Panc1 (cell line): ENCODE results near the gene ECHDC3. TPM values are rescaled to one million over a fixed set of nuclear protein-coding genes. Genes with fewer than 3 reads are reported as not detected.

Experiments used
- ATAC-seq: fragments of 200-7000 bp; cut with Tn5 transposase; 2 replicates; pipeline ENCODE4 v1.9.1; 2020; ENCODE audit warnings: mild to moderate bottlenecking, moderate library complexity
- BruUV-seq: library from RNA; stranded (reverse); fragments of 400-500 nt; replicated peaks from 2 replicates; lab custom pipeline; 2021; lab: Mats Ljungman, UMichigan
- CTCF ChIA-PET: fragments of 300-600 bp; sonication (Branson Sonifier 250); formaldehyde crosslinking; loops from one replicate; lab custom pipeline; 2022; ENCODE audit warnings: antibody characterized with exemption; lab: Charles Lee
- POLR2A ChIA-PET: fragments of 300-600 bp; sonication (Branson Sonifier 250); formaldehyde crosslinking; loops from one replicate; lab custom pipeline; 2022; ENCODE audit warnings: antibody characterized with exemption; lab: Charles Lee
- DNase-seq: peaks from one replicate; pipeline ENCODE4 v3.0.0-alpha.2; 2010; ENCODE audit warnings: low read depth, low spot score
- H3K27ac ChIP-seq: 2 replicates; pipeline ENCODE4 v1.5.1; 2011; ENCODE audit warnings: mild to moderate bottlenecking, low read length, inconsistent platforms
- H3K27me3 ChIP-seq: fragments of 200-500 bp; sonication (Bioruptor generic); 2 replicates; pipeline ENCODE4 v1.6.0; 2014; ENCODE audit warnings: low read length, inconsistent platforms; ENCODE audit not compliant: control insufficient read depth, insufficient read depth
- H3K36me3 ChIP-seq: fragments of 200-500 bp; sonication (Bioruptor generic); 2 replicates; pipeline ENCODE4 v1.5.1; 2014; ENCODE audit warnings: inconsistent platforms, mild to moderate bottlenecking, low read length, moderate library complexity; ENCODE audit not compliant: control insufficient read depth, insufficient read depth
- H3K4me1 ChIP-seq: 2 replicates; pipeline ENCODE4 v1.5.1; 2011; ENCODE audit warnings: inconsistent platforms, mild to moderate bottlenecking, low read length, moderate library complexity; ENCODE audit not compliant: control insufficient read depth, insufficient read depth
- H3K4me3 ChIP-seq, 2 experiments: 2 replicates each; pipeline ENCODE4 v1.5.1; 2011 to 2012; ENCODE audit warnings: low read depth in 2 of 2, low read length in 2 of 2, mild to moderate bottlenecking in 2 of 2, inconsistent platforms in 1 of 2, moderate library complexity in 1 of 2
- H3K9me3 ChIP-seq: fragments of 200-500 bp; sonication (Bioruptor generic); 2 replicates; pipeline ENCODE4 v1.5.1; 2014; ENCODE audit warnings: low read depth, mild to moderate bottlenecking, inconsistent platforms, low read length, moderate library complexity; ENCODE audit not compliant: control insufficient read depth, insufficient read depth
- POLR2AphosphoS5 ChIP-seq: IDR thresholded peaks from 2 replicates; pipeline ENCODE4 v1.6.1; 2012; ENCODE audit warnings: mild to moderate bottlenecking, low read depth, low read length, moderate library complexity
- SIN3A ChIP-seq: IDR thresholded peaks from 2 replicates; pipeline ENCODE4 v1.6.1; 2012; ENCODE audit warnings: low read depth, mild to moderate bottlenecking, low read length, moderate library complexity, borderline replicate concordance; ENCODE audit not compliant: insufficient read depth
- TCF7L2 ChIP-seq: IDR thresholded peaks from 2 replicates; pipeline ENCODE4 v1.6.1; 2011; ENCODE audit warnings: mild to moderate bottlenecking, low read depth, low read length, inconsistent platforms
- in situ Hi-C: cut with HindIII; loops from 2 replicates; pipeline ENCODE4 v1.10.0; 2016; ENCODE audit warnings: low sequenced_read_pairs, low pct_unique_long_range_greater_than_20kb
- intact Hi-C: fragments of 100-400 bp; cut with micrococcal nuclease; formaldehyde crosslinking; loops from one replicate; pipeline ENCODE4 v1.10.0; 2022; ENCODE audit not compliant: unreplicated experiment
- total RNA-seq: library from RNA; stranded (reverse); gene quantifications from one replicate; pipeline ENCODE4 v1.2.1, GENCODE V29; 2021; ENCODE audit not compliant: unreplicated experiment
- TF ChIP-seq, protein P1 (sequence below), 2 experiments: IDR thresholded peaks; 2 replicates each; pipeline ENCODE4 v1.6.1; 2011 to 2012; ENCODE audit warnings: low read depth in 2 of 2, control low read depth in 1 of 2, low read length in 1 of 2, mild to moderate bottlenecking in 1 of 2, moderate library complexity in 1 of 2; ENCODE audit not compliant: insufficient read depth in 1 of 2
- TF ChIP-seq, protein P2 (sequence below): fragments of 450-650 bp; IDR thresholded peaks from 2 replicates; pipeline ENCODE4 v1.5.1; 2017; ENCODE audit warnings: mild to moderate bottlenecking

Gene ECHDC3
- total RNA-seq, 1 experiment from 2014 or later = 5.8 TPM

DNA sequence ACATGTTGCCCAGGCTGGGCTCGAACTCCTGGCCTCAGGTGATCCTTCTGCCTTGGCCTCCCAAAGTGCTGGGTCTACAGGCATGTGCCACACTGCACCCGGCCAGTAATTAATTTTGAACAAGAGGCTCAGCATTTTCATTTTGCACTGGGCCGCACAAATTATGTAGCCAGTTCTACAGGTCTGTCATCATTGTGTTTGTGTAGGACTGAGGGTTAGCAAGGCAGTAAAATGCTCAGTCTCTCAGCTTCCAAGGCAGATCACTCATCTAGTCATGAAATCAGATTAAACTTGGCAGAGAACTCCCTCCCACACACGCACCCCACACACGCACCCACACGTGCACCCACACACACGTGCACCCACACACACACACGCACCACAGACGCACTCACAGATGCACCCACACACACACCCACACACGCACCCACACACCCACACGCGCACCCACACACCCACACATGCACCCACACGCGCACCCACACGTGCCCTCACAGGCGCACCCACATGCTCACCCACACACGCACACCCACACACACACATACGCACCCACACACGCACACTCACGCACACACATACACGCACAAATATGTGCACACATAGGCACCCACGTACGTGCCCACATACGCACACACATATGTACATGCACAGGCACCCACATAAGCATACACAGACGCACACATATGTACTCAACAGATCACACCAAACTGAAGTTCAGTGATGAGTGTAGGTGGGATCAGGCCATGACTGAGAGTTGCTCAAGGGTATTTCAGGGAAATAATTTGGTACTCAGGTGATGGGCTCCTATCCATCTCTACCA is 53.1 kb downstream of the ECHDC3 start:
- H3K36me3 ChIP-seq = no peaks in the 10 kb centered on the region
- POLR2A ChIA-PET = no interaction called here
- in situ Hi-C loops = no loop called here
- no TSS peak for BruUV-seq
- no peak for ATAC-seq
- no peaks in the 10 kb centered on the region for H3K27me3 ChIP-seq
- no peaks in the 10 kb centered on the region for H3K4me1 ChIP-seq
- intact Hi-C loops = no loop called here
- no peak for DNase-seq
- CTCF ChIA-PET = interaction anchor here (0.9 kb wide), 1 partner anchor 191 kb away, joined by 3 read pairs; no protein-coding TSS in a partner anchor
- no peak overlapping the region for H3K4me3 ChIP-seq
- TF ChIP-seq TCF7L2 (no peak), SIN3A (no peak), POLR2AphosphoS5 (no peak)
- TF ChIP-seq, protein P1, sequence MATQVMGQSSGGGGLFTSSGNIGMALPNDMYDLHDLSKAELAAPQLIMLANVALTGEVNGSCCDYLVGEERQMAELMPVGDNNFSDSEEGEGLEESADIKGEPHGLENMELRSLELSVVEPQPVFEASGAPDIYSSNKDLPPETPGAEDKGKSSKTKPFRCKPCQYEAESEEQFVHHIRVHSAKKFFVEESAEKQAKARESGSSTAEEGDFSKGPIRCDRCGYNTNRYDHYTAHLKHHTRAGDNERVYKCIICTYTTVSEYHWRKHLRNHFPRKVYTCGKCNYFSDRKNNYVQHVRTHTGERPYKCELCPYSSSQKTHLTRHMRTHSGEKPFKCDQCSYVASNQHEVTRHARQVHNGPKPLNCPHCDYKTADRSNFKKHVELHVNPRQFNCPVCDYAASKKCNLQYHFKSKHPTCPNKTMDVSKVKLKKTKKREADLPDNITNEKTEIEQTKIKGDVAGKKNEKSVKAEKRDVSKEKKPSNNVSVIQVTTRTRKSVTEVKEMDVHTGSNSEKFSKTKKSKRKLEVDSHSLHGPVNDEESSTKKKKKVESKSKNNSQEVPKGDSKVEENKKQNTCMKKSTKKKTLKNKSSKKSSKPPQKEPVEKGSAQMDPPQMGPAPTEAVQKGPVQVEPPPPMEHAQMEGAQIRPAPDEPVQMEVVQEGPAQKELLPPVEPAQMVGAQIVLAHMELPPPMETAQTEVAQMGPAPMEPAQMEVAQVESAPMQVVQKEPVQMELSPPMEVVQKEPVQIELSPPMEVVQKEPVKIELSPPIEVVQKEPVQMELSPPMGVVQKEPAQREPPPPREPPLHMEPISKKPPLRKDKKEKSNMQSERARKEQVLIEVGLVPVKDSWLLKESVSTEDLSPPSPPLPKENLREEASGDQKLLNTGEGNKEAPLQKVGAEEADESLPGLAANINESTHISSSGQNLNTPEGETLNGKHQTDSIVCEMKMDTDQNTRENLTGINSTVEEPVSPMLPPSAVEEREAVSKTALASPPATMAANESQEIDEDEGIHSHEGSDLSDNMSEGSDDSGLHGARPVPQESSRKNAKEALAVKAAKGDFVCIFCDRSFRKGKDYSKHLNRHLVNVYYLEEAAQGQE (IDR thresholded peaks at IDR 0.05; ENCODE audit: insufficient read depth in 1 of 2, low read depth in 2 of 2, low read length in 1 of 2) = no peak
- TF ChIP-seq, protein P2, sequence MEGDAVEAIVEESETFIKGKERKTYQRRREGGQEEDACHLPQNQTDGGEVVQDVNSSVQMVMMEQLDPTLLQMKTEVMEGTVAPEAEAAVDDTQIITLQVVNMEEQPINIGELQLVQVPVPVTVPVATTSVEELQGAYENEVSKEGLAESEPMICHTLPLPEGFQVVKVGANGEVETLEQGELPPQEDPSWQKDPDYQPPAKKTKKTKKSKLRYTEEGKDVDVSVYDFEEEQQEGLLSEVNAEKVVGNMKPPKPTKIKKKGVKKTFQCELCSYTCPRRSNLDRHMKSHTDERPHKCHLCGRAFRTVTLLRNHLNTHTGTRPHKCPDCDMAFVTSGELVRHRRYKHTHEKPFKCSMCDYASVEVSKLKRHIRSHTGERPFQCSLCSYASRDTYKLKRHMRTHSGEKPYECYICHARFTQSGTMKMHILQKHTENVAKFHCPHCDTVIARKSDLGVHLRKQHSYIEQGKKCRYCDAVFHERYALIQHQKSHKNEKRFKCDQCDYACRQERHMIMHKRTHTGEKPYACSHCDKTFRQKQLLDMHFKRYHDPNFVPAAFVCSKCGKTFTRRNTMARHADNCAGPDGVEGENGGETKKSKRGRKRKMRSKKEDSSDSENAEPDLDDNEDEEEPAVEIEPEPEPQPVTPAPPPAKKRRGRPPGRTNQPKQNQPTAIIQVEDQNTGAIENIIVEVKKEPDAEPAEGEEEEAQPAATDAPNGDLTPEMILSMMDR = no peak
- H3K9me3 ChIP-seq = no peaks in the 10 kb centered on the region
- no peak overlapping the region for H3K27ac ChIP-seq

DNA sequence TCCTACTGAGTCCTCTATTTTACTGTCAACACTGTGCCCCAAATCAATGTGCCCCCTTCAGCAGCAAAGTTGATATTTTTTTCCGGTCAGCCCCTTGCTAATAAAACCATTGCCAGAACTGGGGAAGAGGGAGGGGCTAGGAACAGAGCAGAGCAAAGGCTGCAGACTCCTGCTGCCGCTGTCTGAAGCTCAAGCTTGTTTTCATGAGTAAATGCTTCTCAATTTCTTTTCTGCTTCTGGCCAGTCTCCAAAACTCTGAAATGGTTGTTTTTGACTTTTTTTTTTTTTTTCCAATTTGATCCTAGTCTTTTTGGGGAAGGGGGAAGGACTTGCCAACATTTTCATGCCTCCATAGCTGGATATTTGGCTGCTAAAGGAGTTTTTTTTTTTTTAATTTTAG is 54.3 kb downstream of the ECHDC3 start:
- no peaks in the 10 kb centered on the region for H3K9me3 ChIP-seq
- no peaks in the 10 kb centered on the region for H3K36me3 ChIP-seq
- no peak for DNase-seq
- no peaks in the 10 kb centered on the region for H3K4me1 ChIP-seq
- H3K4me3 ChIP-seq = no peak overlapping the region
- no peak overlapping the region for H3K27ac ChIP-seq
- TF ChIP-seq, protein P1 (IDR thresholded peaks at IDR 0.05; ENCODE audit: insufficient read depth in 1 of 2, low read depth in 2 of 2, low read length in 1 of 2) = no peak
- TF ChIP-seq, protein P2 = no peak
- no peak for TF ChIP-seq SIN3A
- CTCF ChIA-PET = interaction anchor here (0.6 to 1.8 kb wide), 2 partner anchors 13 to 44 kb away, joined by 4 to 5 read pairs; no protein-coding TSS in a partner anchor
- no peak for ATAC-seq
- no peaks in the 10 kb centered on the region for H3K27me3 ChIP-seq
- in situ Hi-C loops (no loop called here), intact Hi-C loops (no loop called here)
- POLR2A ChIA-PET = interaction anchor here (0.7 kb wide), 1 partner anchor 740 kb away, joined by 4 read pairs; no protein-coding TSS in a partner anchor
- no TSS peak for BruUV-seq
